ENCODE measurements around the gene FH.

GRCh38 chr1:241473026-241473425 is 46.5 kb downstream of the FH start:
- TF ChIP-seq, protein P1, sequence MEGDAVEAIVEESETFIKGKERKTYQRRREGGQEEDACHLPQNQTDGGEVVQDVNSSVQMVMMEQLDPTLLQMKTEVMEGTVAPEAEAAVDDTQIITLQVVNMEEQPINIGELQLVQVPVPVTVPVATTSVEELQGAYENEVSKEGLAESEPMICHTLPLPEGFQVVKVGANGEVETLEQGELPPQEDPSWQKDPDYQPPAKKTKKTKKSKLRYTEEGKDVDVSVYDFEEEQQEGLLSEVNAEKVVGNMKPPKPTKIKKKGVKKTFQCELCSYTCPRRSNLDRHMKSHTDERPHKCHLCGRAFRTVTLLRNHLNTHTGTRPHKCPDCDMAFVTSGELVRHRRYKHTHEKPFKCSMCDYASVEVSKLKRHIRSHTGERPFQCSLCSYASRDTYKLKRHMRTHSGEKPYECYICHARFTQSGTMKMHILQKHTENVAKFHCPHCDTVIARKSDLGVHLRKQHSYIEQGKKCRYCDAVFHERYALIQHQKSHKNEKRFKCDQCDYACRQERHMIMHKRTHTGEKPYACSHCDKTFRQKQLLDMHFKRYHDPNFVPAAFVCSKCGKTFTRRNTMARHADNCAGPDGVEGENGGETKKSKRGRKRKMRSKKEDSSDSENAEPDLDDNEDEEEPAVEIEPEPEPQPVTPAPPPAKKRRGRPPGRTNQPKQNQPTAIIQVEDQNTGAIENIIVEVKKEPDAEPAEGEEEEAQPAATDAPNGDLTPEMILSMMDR (IDR thresholded peaks at IDR 0.05), result no peak
- no peak for TF ChIP-seq POLR2A (IDR thresholded peaks at IDR 0.05)

All from lower leg skin (tissue), 3 donors.